Hepatic stellate cell (primary cell): ENCODE results near the gene GNL1.

Experiments used
- DNase-seq: peaks from one replicate; pipeline ENCODE4 v3.0.0; 2011; ENCODE audit warnings: low spot score

Gene GNL1

GRCh38 chr6:30568245-30568644 is 12.0 kb upstream of the GNL1 start:
- DNase-seq, result no peak

- DNase-seq, result no peak
These were observed 9.5 kb upstream of the GNL1 start for GRCh38 chr6:30565772-30566171.

GRCh38 chr6:30564114-30564513 is 7.8 kb upstream of the GNL1 start:
- no peak for DNase-seq

- DNase-seq, result no peak
These were observed 6.5 kb upstream of the GNL1 start for GRCh38 chr6:30562470-30563425.

DNA sequence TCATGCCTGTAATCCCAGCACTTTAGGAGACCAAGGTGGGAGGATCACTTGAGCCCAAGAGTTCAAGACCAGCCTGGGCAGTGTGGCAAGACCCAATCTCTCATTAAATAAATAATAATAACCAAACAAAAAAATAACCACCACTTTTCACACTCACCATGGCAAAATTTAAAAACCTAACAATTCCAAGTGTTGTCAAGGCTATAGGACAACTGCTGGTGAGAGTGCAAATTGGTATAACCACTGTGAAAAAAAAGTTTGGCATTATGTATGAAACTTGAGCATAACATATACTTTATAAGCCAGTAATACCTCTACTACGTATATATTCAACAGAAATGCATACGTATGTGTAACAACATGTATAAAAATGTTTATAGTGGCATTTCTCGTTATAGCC is 4.6 kb upstream of the GNL1 start:
- DNase-seq, result no peak

- peak; percentile 65 for DNase-seq
These were observed 1.3 kb upstream of the GNL1 start for GRCh38 chr6:30557683-30557981.

DNA sequence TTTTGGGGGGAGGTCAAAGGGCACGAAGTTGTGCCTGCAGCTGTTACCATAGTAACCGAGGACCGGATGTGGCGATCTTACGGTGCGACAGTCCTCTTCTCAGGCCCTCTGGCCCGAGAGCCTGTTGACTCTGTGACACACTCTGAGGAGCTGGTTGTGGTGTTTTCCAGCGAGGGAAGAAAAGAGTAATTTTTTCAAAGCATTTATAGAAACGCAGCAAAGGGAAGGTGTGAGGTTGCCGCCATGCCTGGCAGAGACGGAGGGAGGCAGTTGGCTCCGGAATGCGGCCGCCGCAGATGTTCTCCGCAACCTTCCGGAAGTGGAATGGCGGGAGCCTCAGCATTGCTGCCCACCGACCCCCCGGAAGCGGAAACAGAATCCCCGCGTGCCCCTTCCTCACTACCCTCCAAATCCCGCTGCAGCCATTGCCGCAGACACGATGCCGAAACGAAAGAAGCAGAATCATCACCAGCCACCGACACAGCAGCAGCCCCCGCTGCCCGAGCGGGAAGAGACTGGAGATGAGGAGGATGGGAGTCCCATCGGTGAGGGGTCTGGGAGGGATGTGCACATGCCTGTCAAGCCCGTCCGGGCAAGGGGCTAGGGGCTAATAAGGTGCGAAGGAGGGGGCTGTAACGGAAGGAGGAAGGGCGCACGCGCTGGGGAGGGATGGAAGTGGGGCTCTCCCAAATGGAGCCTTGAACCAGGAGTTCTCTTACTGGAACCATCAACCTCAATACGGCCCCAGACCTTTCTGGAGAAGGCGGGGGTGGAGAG is 805 bp upstream of the GNL1 start, which contains the start of gene PRR3:
Gene PRR3, plus strand, starts transcription at position 390 of the 777 bp plus-strand sequence. Its CDS starts 50 bp downstream, at position 440.
- peak; percentile 88 for DNase-seq

DNA sequence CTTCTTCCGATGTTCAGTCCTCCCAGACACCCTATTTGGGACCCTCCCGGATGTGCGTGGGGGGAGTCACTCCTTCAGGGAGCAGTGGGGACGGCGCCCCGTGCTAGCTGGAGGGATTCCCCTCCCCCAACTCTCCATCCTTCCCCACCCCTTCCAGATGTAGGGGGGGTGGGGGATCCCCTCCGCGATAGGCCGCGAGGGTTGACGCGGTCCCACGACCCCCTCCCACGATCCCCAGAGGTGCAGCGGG is 548 bp downstream of the GNL1 start:
- peak; percentile 69 for DNase-seq

DNA sequence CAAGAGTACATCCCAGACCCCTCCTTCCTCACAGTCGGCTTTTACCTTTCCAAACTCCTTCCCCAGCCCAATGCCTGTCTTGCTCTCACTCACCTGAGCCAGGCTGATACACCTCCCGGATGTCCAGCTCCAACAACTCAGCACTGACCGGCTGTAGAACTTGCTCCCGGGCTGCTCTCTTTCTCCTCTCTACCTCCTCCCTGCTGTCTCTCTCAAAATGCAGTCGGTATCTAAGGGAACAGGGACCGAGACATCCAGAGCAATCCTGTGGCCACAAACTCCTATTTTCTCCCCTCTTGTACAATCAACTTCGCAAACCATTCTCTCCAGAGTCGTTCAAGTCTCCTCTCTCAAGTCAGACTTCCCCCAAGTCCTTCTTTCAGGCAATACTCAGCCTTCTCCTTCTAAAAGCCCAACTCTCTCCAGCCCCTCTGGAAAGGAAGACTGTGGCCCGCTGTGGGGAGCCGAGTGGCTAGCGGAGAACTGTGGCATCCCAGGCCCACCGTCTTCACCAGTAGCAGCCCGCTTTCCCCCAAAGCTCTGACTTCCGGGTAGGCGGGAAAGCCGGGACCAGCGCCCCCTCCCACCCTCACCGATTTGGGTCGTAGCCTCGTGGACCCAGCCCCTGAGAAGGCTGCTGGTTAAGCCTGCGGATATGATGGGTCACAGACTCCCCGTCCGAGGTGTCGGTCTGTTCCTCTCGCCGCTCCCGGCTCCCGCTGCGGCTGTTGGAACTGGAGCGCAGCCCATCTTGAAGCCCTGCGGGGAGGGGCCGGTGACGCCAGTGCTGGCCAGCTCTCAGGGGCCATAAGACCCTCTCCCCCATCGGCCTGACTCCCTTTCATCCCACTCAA is 1.1 kb downstream of the GNL1 start:
- peak; percentile 40 for DNase-seq

- DNase-seq, result no peak
These were observed 1.9 kb downstream of the GNL1 start for GRCh38 chr6:30554404-30554803.

GRCh38 chr6:30548375-30548774 is 7.9 kb downstream of the GNL1 start:
- DNase-seq, result no peak

GRCh38 chr6:30547454-30547853 is 8.8 kb downstream of the GNL1 start:
- DNase-seq, result no peak

DNA sequence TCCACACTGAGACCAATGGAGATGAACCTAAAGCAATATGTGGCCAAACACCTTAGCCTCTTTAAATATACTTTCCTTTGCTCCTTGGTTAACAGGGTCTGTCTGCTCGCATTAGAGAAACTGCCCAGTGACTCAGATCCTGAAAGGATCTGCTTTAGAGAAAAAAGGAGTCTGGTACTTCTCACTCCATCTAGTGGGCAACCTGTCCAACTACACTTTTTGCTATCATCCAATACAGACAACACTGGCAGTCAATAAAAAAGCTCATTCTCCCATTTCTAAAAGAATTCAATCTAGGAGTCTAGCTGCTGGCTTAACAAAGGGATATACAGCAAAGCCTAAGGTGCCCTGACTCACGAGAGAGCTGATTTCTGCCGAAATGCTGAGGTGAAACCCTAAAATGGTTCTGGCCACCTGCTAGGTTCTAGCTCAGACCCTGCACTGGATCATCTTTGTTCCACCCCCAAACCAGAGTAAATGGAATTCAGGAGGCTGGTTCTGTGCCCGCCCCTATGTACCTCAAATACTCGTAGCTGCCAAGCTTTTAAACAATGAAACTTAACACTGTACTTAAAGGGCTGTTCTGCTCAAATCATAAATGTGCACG is 11.5 kb downstream of the GNL1 start:
- peak; percentile 62 for DNase-seq

DNA sequence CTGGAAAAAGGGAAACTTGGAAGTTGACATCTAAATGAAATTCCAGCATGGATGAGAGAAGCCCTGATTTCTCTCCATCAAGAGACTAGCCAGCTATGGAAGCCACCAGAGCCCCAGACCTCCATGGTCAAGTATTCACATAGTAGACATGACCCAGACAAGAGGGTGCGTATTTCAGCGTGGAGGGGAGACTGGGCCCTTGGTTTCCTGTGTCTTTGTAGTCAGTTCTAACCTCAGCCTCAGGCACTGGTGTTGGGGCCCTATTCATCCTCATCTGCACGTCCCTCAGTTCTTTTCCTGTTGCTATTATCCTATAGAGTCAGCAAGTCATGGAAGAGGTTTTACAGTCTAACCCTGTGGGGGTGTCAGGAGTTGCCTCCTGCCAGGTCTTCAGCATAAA is 12.5 kb downstream of the GNL1 start:
- DNase-seq, result no peak

DNA sequence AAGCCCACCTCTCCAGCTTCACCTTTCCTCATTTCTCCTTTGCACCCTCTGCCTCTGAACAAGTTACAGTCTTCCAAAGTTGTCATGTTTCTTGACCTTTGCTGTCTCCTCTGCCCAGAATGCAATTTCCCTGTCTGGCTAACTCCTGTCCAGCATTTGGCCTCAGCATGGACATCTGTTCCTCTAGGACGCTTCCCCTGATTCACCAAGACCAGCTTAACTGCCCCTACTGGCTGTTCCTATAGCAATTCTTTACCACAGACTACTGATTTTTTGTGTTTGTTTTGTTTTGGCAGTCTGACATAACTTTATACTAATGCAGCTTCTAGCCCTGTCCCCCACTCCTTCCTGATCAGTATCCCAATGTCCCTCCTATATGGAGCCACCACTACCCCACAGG is 13.4 kb downstream of the GNL1 start:
- DNase-seq, result peak; percentile 55

DNA sequence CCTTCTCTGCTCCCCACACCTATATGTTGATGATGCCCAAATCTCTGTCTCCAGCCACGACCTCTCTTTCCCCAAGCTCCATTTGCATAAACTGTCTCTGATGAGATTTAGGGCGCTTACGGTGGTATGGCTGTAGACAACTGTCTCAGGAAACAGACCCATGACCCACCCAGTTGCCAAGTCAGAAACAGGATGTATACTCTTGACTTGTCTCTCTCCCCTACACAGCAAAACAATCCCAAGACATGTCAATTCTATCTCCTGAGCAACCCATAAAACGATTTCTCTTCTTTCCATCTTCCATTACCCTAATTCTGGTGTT is 13.9 kb downstream of the GNL1 start:
- DNase-seq, result no peak

DNA sequence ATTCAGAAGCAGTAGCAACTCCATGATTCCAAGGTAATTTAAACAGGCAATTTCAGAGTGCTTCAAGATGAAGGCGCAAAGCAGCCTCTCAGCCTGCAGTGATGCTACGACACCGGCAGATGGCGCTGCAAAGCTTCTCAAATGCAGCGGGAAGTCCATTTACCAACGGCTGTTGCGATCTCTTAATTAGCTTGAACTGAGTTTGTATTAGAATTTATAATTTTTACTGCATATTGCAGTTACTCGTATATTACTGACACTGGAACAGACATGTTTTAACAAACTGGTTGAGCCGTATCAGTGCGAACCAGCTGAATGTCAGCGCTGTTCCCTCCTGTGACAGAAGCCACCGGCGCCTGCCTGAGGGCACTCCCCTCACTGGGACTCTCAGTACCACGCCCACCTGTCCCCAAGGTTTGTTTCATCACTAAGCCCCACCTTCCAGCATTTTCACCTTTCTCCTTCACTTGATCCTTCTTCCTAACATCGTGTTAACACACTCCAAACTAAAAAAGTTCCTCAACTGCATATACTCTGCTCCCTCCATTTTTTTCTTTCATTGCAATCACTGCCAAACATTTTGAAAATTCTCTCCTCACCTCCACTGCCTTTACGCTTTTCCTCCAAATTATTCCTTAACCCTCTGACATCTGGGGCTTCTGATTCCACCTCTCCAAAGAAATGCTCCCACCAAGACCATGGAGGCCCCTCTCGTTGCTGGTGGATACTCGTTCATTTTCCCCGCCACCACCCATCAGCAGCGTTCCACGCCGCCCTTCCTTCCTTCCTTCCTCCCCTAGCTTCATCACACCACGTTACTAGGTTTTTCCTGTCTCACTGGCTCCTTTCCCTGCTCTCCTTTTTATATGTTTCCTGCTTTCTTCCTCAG is 14.5 kb downstream of the GNL1 start:
- peak; percentile 60 for DNase-seq

DNA sequence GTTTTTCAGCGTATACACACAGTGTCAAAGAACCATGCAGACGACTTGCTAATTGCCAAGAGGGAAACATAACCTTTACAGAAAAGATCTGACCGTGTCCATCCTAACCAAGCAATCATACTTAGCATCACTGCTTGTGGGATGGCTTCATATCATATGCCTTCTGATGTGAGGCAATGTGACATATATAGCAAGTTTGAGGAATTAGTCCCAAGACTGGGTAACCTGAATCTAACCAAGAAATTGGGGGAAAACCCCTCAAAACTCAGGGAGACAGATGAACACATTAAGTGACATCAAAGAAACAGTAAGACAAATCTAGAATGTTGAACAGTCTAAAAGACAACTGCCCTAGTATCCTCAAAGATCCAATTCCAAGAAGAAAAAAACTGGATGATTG is 18.4 kb downstream of the GNL1 start:
- DNase-seq, result no peak

DNA sequence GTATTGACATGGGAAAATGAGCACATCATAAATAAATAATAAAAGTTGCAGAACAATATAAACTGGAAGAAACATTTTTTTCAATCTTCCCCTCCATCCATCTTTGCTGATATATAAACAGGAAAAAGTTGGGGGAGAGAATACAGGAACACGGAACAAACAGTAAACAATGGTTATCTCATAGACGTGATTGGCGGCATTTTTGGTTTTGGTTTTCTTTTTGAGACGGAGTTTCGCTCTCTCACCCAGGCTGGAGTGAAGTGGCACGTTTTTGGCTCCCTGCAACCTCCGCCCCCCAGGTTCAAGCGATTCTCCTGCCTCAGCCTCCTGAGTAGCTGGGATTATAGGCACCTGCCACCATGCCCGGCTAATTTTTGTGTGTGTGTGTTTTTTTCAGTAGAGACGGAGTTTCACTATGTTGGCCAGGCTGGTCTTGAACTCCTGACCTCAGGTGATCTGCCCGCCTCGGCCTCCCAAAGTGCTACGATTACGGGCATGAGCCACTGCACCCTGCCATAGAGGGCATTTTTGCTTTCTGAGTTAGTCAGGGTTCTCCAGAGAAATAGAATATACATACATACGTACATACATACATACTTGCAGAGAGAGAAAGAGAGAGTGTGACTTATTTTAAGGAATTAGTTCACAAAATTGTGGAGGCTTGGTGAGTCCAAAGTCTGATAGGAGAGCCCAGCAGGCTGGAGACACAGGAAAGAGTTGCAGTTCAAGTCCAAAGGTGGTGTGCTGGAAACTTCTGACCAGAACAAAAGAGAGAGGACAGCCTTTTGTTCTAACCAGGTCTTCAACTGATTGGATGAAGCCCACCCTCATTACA is 22.6 kb downstream of the GNL1 start:
- DNase-seq, result no peak

- DNase-seq, result no peak
These were observed 26.3 kb downstream of the GNL1 start for GRCh38 chr6:30530014-30530413.
